ENCODE measurements around the gene LRIG1.
A peak's percentile ranks its signal among the peaks of the same experiment; 100 is the strongest.

LRIG1 gene

DNA sequence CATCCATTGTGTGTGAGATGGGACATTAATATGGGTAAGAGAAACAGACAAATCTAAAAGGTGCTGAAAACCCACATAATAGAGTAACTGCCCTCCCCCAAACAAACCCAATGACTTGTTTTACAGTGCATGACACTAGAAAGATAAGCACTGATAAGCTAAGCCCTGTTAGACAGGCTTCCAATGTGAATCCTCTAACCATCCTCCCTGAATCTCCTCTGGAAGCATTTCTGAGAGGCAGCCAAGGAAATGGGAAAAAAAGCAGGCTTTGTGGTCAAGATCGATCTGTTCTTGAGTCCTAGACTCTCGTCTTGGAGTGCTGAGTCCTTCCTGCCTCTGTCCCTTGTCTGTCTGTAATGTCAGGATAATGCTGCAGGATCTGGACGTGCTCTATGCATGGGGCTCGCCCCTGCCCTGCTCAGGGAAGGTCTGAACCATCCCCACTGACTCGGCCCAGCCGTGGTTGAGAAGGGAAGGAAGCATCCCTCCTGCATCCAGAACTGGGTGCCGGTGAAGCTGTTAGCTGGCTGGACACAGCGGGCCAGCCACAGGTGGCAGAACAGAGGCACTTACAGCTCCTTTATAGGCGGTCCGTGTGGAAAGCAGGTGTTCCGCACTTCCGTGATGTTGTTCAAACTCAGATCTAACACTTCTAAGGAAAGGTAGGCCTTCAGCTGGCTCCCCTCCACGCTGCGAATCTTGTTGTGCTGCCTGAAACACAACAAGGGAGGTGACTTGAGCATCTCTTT is 84.1 kb downstream of the LRIG1 start:
- DNase-seq = no peak

DNA sequence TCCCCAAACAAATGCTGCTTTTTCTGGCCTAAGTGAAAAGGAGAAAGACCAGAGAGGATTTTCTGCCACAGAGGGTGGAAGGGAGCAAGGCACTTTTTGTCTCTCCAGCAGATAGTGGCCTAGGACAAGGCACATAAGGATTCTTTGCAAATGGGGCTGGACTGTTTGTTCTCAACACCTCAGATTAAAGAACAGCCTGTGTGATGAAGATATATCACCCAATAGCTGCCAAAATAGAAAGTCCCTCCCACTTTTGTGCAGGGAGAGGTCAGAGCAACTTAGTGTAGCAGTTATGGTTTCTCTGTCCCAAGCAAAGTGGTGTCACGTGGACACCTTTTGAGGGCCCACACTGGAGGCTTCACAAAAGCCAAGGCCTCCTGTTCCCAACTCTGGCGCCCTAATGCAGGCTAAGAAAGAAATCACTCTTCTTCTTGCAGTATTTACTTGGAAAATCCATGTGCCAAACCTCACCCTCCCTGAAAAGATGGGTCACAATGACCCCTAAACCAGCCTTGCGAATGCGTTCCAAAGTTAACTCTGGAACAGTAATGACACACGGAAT is 84.9 kb downstream of the LRIG1 start:
- DNase-seq = no peak

GRCh38 chr3:66414846-66415245 is 86.0 kb downstream of the LRIG1 start:
- DNase-seq = no peak

- no peak for DNase-seq
Observed at GRCh38 chr3:66413151-66413751, 87.6 kb downstream of the LRIG1 start.

GRCh38 chr3:66411961-66412887 is 88.6 kb downstream of the LRIG1 start:
- DNase-seq = no peak

DNA sequence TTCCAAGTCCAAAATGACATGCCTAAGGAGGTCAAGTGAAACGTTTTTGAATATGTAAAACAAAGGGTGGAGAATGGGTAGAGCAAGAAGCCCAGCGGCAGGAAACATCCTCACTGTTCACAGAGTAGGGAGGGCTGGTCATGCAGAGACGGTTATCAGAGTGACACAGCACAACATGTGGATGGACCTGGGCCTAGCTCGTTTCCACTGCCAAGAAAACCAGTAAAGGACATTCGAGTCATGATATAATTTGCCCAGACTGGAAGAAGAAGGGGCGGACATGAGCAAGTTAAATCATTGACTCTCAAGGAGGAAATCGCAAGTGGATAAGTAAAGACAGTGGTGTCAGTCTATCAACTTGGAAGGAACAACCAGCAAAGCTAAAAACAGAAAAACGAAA is 89.3 kb downstream of the LRIG1 start:
- no peak for DNase-seq

- no peak for DNase-seq
Observed at GRCh38 chr3:66410976-66411375, 89.8 kb downstream of the LRIG1 start.

DNA sequence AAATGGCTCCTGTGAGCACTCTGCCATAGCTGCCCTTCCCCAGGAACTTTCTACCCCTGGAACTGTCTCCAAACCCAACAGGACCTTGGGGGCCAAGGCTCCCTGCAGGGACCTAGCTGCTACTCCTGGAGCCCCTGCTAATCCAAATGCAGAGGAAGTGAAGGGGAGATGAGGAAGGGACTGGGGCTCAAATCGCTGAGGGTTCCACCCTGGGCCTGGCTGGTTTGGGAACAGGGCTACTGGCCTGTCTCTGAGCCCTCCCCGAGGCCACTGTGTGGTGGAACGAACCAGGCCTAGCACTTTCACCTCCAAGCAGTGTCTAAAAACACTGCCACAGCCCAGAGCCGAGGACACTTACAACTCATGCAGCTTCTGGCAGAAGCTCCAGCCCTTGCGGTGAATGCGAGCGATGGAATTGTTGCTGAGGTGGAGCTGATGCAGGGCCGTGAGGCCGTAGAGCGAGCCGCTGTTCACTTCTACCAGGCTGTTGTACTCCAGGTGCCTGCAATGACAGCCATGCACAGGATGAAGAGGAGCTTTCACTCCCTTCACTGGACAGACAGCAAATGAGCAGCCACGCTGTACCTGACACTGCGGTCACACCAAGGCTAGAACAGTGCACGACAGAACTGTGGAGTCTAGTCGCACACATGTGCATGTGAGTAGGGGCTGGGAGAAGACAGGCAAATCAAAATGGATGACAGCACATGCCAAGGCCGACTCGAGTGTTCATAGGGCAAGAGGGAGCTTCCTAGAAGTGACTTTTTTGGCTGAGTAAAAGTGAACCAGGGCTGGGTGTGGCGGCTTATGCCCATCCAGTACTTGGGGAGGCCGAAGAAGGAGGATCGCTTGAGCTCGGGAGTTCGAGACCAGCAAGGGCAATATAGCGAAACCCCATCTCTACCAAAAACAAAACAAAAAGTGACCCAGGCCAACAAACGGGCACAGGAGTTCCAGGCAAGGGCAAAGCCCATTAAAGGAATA is 90.8 kb downstream of the LRIG1 start:
- no peak for DNase-seq

- DNase-seq = peak; percentile 76
Observed at GRCh38 chr3:66407611-66408218, 93.1 kb downstream of the LRIG1 start.

GRCh38 chr3:66406831-66407610 is 93.8 kb downstream of the LRIG1 start:
- no peak for DNase-seq

DNA sequence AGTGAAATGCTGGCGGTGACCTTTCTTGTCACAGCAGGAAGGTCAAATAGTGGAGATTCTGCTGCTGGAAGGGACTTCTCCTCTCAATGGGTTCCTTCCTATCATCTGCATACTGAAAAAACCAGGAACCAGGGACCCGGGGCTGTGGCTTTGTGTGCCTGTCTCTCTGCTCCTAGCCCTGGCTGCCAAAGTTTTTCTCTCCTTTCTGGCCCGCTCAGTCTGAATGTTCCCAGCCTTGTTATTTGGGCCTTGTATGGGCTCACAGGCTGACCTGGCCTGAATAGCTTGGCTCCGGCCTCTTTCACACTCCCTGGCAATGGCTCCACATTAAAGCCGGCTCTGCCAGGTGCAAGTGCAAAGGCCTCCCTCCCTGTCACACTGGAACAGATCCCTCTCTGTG is 94.7 kb downstream of the LRIG1 start:
- DNase-seq = no peak

GRCh38 chr3:66405701-66406091 is 95.1 kb downstream of the LRIG1 start:
- DNase-seq = no peak

DNA sequence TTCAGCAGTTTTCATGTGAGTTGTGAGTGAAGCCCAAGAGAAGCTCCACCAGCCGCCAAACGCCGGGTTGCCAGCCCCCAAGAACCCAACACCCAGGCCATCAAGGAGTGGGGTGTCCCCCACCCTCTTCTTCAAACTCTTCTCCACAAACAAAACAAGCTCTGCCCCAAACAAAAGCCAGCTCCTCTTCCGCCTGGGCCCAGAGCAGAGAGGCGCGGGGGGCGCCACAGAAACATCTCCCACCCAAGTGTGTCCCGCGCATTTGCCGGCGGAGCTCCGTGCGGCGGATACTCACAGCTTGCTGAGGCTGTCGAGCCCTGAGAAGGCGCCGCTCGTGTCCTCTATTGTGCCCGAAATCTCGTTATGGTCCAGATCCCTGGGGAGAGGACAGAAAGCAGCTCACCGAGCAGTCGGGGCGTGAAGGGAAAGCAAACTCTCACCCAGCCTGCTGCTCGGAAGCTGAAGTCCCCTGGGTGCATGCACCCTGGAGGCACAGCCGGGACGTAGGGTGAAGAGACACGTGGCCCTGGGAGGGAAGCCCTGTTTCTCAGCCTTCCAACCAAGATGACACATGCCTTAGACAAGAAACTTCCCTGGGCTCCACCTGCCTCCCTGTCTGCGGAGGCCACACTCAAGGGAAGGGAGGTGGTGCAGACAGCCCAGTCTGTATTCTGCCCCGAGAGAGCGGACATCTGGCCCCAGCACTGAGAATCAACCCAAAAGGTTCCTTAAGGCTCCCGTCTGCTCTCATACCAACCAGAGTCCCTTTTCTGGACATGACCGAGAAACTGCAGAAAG is 95.7 kb downstream of the LRIG1 start:
- DNase-seq = no peak

DNA sequence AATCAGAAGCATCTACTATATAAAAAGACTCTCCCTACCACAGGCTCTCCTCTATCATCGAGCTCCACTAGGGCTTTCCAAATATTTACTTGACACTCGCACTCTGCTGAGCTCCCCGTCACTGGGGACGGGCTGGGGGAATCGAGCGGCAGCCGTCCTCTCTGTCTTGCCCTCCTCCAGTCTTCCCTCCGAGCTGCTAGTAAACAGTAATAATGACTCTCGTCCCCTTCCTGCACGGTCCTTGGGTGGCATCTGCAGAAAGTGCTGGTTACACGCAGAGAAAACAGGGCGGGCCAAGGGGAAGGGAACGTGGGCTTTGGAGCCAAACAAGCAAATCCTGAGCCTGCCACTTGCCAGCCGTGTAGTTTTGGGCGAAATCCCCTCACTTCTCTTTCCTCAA is 96.6 kb downstream of the LRIG1 start:
- no peak for DNase-seq

GRCh38 chr3:66403323-66403990 is 97.4 kb downstream of the LRIG1 start:
- DNase-seq = no peak

- DNase-seq = no peak
Observed at GRCh38 chr3:66402596-66403290, 98.1 kb downstream of the LRIG1 start.

DNA sequence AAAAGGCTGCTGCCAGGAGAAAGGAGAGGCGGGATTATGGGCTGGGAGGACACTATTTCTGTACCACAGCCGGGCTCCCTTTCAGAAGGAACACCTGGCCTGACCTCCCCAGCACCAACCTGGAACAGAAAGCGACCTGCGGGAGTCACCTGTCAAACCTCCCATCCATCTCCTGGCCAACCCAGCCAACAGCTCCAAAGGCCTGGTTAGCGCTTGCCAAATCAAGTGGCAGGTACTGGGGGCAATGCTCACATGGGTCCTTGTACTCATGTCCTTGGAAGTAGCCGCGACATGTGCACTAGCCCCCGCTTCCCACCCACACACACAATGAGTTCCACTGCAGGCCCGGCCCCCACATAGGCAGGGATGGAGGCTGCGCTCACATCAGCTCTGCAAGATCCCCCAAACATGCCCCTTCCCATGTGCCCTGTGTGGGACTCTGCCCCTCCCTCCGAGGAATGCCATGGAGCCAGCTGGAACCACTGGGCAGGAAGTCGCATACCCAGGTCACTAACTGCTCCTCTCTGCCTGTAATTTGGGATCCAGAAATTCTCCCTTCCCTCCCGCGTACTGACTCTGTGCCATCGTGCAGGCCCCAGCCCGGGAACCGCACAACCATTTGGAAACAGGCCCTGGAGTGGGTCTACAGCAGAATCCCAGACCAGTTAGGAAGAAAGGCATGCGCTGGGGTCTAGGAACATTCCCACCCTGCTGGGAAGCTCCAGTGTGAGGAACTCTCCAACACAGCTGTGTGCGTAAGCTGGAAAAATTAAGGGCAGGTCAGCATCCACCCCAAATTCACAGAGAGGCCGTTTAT is 98.9 kb downstream of the LRIG1 start:
- no peak for DNase-seq

DNA sequence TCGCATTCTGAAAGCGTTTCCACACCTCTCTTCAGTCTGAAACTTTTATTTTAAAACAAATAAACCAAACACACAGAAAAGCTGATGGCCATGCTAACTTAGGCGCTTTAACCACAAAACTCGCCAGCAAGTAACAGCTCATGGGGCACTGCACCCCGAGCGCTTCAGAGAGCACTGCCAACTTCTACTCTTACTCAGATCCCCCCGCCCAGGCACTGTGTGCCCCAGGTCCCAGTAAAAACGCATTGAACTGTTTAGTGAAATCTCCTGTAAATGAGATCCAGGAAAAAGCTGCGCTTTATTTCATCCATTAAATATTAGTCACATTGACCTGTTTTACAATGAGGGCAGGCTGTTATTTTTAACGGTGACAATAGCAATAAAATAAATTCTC is 99.7 kb downstream of the LRIG1 start:
- DNase-seq = no peak

All from stimulated activated CD4-positive, alpha-beta T cell treated with anti-CD3 and anti-CD28 coated beads, Interleukin-4, amount 100 ng/mL, for 1 hour (primary cell).